Endodermal cell (in vitro differentiated cells): ENCODE results near the gene TPRN. TPM values are rescaled to one million over a fixed set of nuclear protein-coding genes. Genes with fewer than 3 reads are reported as not detected.
A peak's percentile ranks its signal among the peaks of the same experiment; 100 is the strongest.

Experiments
- DNase-seq: peaks from one replicate; pipeline ENCODE4 v3.0.0-alpha.2; 2017
- H3K27ac ChIP-seq: 2 replicates; pipeline ENCODE4 v1.5.1; 2013; ENCODE audit warnings: mild to moderate bottlenecking, low read depth, low read length, moderate library complexity
- H3K27me3 ChIP-seq: 2 replicates; pipeline ENCODE4 v1.6.1; 2013; ENCODE audit warnings: mild to moderate bottlenecking, low read length, moderate library complexity; ENCODE audit not compliant: insufficient read depth, control insufficient read depth, poor library complexity, severe bottlenecking
- H3K36me3 ChIP-seq: 2 replicates; pipeline ENCODE4 v1.7.0; 2013; ENCODE audit warnings: mild to moderate bottlenecking, low read length, moderate library complexity; ENCODE audit not compliant: control insufficient read depth, insufficient read depth
- H3K4me1 ChIP-seq: one replicate; pipeline ENCODE4 v1.7.0; 2013; ENCODE audit warnings: low read length; ENCODE audit not compliant: control insufficient read depth, insufficient read depth
- H3K4me3 ChIP-seq: 2 replicates; pipeline ENCODE4 v1.5.1; 2013; ENCODE audit warnings: mild to moderate bottlenecking, low read length, moderate library complexity
- H3K9ac ChIP-seq: 2 replicates; pipeline ENCODE4 v1.6.1; 2013; ENCODE audit warnings: mild to moderate bottlenecking, low read length, moderate library complexity; ENCODE audit not compliant: poor library complexity, severe bottlenecking; ENCODE audit errors: extremely low read depth
- H3K9me3 ChIP-seq: 2 replicates; pipeline ENCODE4 v1.6.1; 2013; ENCODE audit warnings: mild to moderate bottlenecking, low read length, moderate library complexity; ENCODE audit not compliant: control insufficient read depth
- H3K27ac Mint-ChIP-seq: 2 replicates; pipeline ENCODE4 v1.8.0; 2020; ENCODE audit warnings: mixed read lengths
- H3K27me3 Mint-ChIP-seq: 2 replicates; pipeline ENCODE4 v1.8.0; 2021; ENCODE audit warnings: mild to moderate bottlenecking, mixed read lengths; ENCODE audit not compliant: insufficient read depth
- H3K36me3 Mint-ChIP-seq: 2 replicates; pipeline ENCODE4 v1.8.0; 2020; ENCODE audit warnings: low read depth, mixed read lengths
- H3K4me1 Mint-ChIP-seq: 2 replicates; pipeline ENCODE4 v1.8.0; 2020; ENCODE audit warnings: mixed read lengths
- H3K4me3 Mint-ChIP-seq: 2 replicates; pipeline ENCODE4 v1.8.0; 2020; ENCODE audit warnings: mild to moderate bottlenecking, moderate library complexity, mixed read lengths
- H3K9me3 Mint-ChIP-seq: 2 replicates; pipeline ENCODE4 v1.8.0; 2020; ENCODE audit warnings: mild to moderate bottlenecking, mixed read lengths
- CTCF ChIP-seq: fragments of 200-600 bp; sonication (generic); conservative IDR thresholded peaks from 2 replicates; pipeline ENCODE4 v1.5.0; 2021; ENCODE audit warnings: antibody characterized with exemption, mild to moderate bottlenecking
- WGBS, 2 experiments: methylation state at CpG; one replicate each; pipeline versions ENCODE4 v1.1.5 to v1.1.7; 2013; ENCODE audit warnings: missing lambda C conversion rate in 2 of 2, mixed read lengths in 1 of 2; ENCODE audit not compliant: insufficient coverage in 1 of 2, insufficient read length in 1 of 2; 5-methylcytosine and 5-hydroxymethylcytosine counted together
- total RNA-seq, 2 donors: library from RNA; stranded (reverse); fragmentation: NEBNext Ultra II Directional in 1 of 2; extraction: Animal tissue kit (Norgen Biotek cat#: 25700) in 1 of 2; gene quantifications; 2 replicates in 1 of 2; 3 replicates in 1 of 2; pipeline ENCODE4 v1.2.1, GENCODE V29; 2021

TPRN gene
- total RNA-seq, 2 donors from 2014 or later = 19.0 to 23.9 TPM

- Histone ChIP-seq H3K9ac (no peak overlapping the region), H3K27me3 (peaks cover 100% of the 10 kb centered on the region), H3K36me3 (no peaks in the 10 kb centered on the region), H3K4me1 (no peaks in the 10 kb centered on the region), H3K9me3 (no peaks in the 10 kb centered on the region), H3K27ac (no peak overlapping the region), H3K4me3 (no peak overlapping the region)
- Mint-ChIP-seq H3K9me3 (no peaks in the 10 kb centered on the region), H3K27ac (no peak overlapping the region), H3K27me3 (peaks cover 95% of the 10 kb centered on the region), H3K4me1 (no peaks in the 10 kb centered on the region), H3K36me3 (no peaks in the 10 kb centered on the region), H3K4me3 (peak overlapping the region; percentile 32)
- peak; percentile 80 for DNase-seq
- peak; percentile 37 for TF ChIP-seq CTCF
- WGBS, 2 experiments = 20 to 26% methylated on average over 32 to 74 of the region's 74 CpGs
Measured at GRCh38 chr9:137162505-137163364, 37.8 kb downstream of the TPRN start.

GRCh38 chr9:137161558-137162486, 38.7 kb downstream of the TPRN start:
- H3K4me1 Mint-ChIP-seq = no peaks in the 10 kb centered on the region
- WGBS, 2 experiments = 26 to 42% methylated on average over 25 to 69 of the region's 71 CpGs
- no peak overlapping the region for H3K9ac ChIP-seq
- H3K36me3 Mint-ChIP-seq = no peaks in the 10 kb centered on the region
- H3K27me3 ChIP-seq = peaks cover 100% of the 10 kb centered on the region
- no peak overlapping the region for H3K4me3 ChIP-seq
- DNase-seq = peak; percentile 79
- H3K27ac Mint-ChIP-seq = no peak overlapping the region
- H3K27ac ChIP-seq = no peak overlapping the region
- no peak overlapping the region for H3K4me3 Mint-ChIP-seq
- TF ChIP-seq CTCF = no peak
- no peaks in the 10 kb centered on the region for H3K36me3 ChIP-seq
- peaks cover 95% of the 10 kb centered on the region for H3K27me3 Mint-ChIP-seq
- no peaks in the 10 kb centered on the region for H3K4me1 ChIP-seq
- H3K9me3 ChIP-seq = no peaks in the 10 kb centered on the region
- no peaks in the 10 kb centered on the region for H3K9me3 Mint-ChIP-seq

GRCh38 chr9:137160716-137161557, 39.6 kb downstream of the TPRN start:
- Mint-ChIP-seq H3K27ac (no peak overlapping the region), H3K4me3 (no peak overlapping the region), H3K27me3 (peaks cover 94% of the 10 kb centered on the region), H3K36me3 (no peaks in the 10 kb centered on the region), H3K9me3 (no peaks in the 10 kb centered on the region), H3K4me1 (no peaks in the 10 kb centered on the region)
- Histone ChIP-seq H3K36me3 (no peaks in the 10 kb centered on the region), H3K27me3 (peaks cover 100% of the 10 kb centered on the region), H3K27ac (no peak overlapping the region), H3K4me3 (no peak overlapping the region), H3K9ac (no peak overlapping the region), H3K4me1 (no peaks in the 10 kb centered on the region), H3K9me3 (no peaks in the 10 kb centered on the region)
- TF ChIP-seq CTCF = no peak
- DNase-seq = no peak
- WGBS, 2 experiments = 67 to 77% methylated on average over 30 to 56 of the region's 56 CpGs
